Endothelial cell of umbilical vein (primary cell): ENCODE measurements around the gene CYFIP2. TPM values are rescaled to one million over a fixed set of nuclear protein-coding genes. Genes with fewer than 3 reads are reported as not detected.

ENCODE experiments used
- Bru-seq: library from RNA; stranded (reverse); fragments of 400-500 nt; gene quantifications from one replicate; lab custom pipeline; 2021; lab: Mats Ljungman, UMichigan
- BruChase-seq, 2 experiments: library from RNA; stranded (reverse); fragments of 400-500 nt; gene quantifications; one replicate each; lab custom pipeline; 2021; lab: Mats Ljungman, UMichigan
- BruUV-seq: library from RNA; stranded (reverse); fragments of 400-500 nt; replicated peaks from 2 replicates; lab custom pipeline; 2021; lab: Mats Ljungman, UMichigan
- CTCF ChIA-PET: fragments of 300-600, 350-600 bp; sonication (Branson Sonifier 250); formaldehyde crosslinking; loops from one replicate; lab custom pipeline; 2021; ENCODE audit warnings: antibody characterized with exemption, inconsistent platforms; lab: Charles Lee
- POLR2A ChIA-PET: fragments of 300-600, 350-600 bp; sonication (Branson Sonifier 250); formaldehyde crosslinking; loops from one replicate; lab custom pipeline; 2021; ENCODE audit warnings: antibody characterized with exemption, inconsistent platforms; lab: Charles Lee
- DNase-seq: peaks from one replicate; pipeline ENCODE4 v3.0.0-alpha.2; 2011; ENCODE audit warnings: low read depth, low spot score
- FAIRE-seq: peaks from 2 replicates; lab custom pipeline; 2011; peaks lifted over from hg19 to GRCh38; lab: Jason Lieb, UNC
- H2AFZ ChIP-seq: 2 replicates; pipeline ENCODE4 v1.6.0; 2012; ENCODE audit warnings: low read depth, low read length, control low read depth, inconsistent platforms
- H3K27ac ChIP-seq: 2 replicates; pipeline ENCODE4 v1.5.1; 2011; ENCODE audit warnings: low read depth, mild to moderate bottlenecking, control low read depth, low read length, moderate library complexity; ENCODE audit not compliant: insufficient read depth
- H3K27me3 ChIP-seq, 2 experiments: 2 replicates each; pipeline versions ENCODE4 v1.6.0 to v1.6.1; 2011; ENCODE audit warnings: low read length in 2 of 2, mixed read lengths in 1 of 2; ENCODE audit not compliant: control insufficient read depth in 2 of 2, insufficient read depth in 2 of 2
- H3K36me3 ChIP-seq, 2 experiments: 2 replicates in 1 of 2; 3 replicates in 1 of 2; pipeline ENCODE4 v1.5.1; 2011; ENCODE audit warnings: low read length in 2 of 2, mild to moderate bottlenecking in 1 of 2, moderate library complexity in 1 of 2; ENCODE audit not compliant: control insufficient read depth in 2 of 2, insufficient read depth in 2 of 2; ENCODE audit errors: extremely low read depth in 1 of 2
- H3K4me1 ChIP-seq: 3 replicates; pipeline ENCODE4 v1.5.1; 2011; ENCODE audit warnings: mild to moderate bottlenecking, low read length; ENCODE audit not compliant: control insufficient read depth, insufficient read depth; ENCODE audit errors: extremely low read depth
- H3K4me2 ChIP-seq: 2 replicates; pipeline ENCODE4 v1.6.1; 2011; ENCODE audit warnings: low read length, control low read depth, mixed read lengths; ENCODE audit not compliant: insufficient read depth
- H3K4me3 ChIP-seq, 3 experiments: fragments of 200-600 bp in 1 of 3; sonication (generic), shearing (Covaris generic) in 1 of 3; replicated peaks in 1 of 3; 2 replicates each; pipeline ENCODE4 v1.5.1; 2011 to 2016; ENCODE audit warnings: control low read depth in 3 of 3, low read length in 3 of 3, mild to moderate bottlenecking in 2 of 3, inconsistent platforms in 1 of 3, low read depth in 1 of 3, moderate library complexity in 1 of 3; ENCODE audit not compliant: insufficient read depth in 1 of 3
- H3K79me2 ChIP-seq: 2 replicates; pipeline ENCODE4 v1.6.0; 2012; ENCODE audit warnings: low read length, inconsistent platforms; ENCODE audit not compliant: control insufficient read depth, insufficient read depth
- H3K9ac ChIP-seq: replicated peaks from 2 replicates; pipeline ENCODE3; 2011; ENCODE audit warnings: low read length, control low read depth; ENCODE audit not compliant: insufficient read depth; ENCODE audit errors: extremely low read depth
- H3K9me1 ChIP-seq: replicated peaks from 3 replicates; pipeline ENCODE4 v1.6.0; 2011; ENCODE audit warnings: mild to moderate bottlenecking, low read length; ENCODE audit not compliant: control insufficient read depth, insufficient read depth; ENCODE audit errors: extremely low read depth
- H3K9me3 ChIP-seq: replicated peaks from 2 replicates; pipeline ENCODE4 v1.5.1; 2012; ENCODE audit warnings: low read length, inconsistent platforms; ENCODE audit not compliant: control insufficient read depth, insufficient read depth
- H4K20me1 ChIP-seq: replicated peaks from 2 replicates; pipeline ENCODE3; 2011; ENCODE audit warnings: mild to moderate bottlenecking, low read length; ENCODE audit not compliant: control insufficient read depth, insufficient read depth; ENCODE audit errors: extremely low read depth
- EZH2 ChIP-seq: IDR thresholded peaks from 2 replicates; pipeline ENCODE4 v1.6.1; 2012; ENCODE audit warnings: borderline replicate concordance, low read depth, mild to moderate bottlenecking, moderate library complexity, low read length, inconsistent platforms; ENCODE audit not compliant: severe bottlenecking
- FOS ChIP-seq: IDR thresholded peaks from 2 replicates; pipeline ENCODE4 v1.6.1; 2011; ENCODE audit warnings: mild to moderate bottlenecking, low read length, moderate library complexity, borderline replicate concordance; ENCODE audit not compliant: insufficient read depth
- GATA2 ChIP-seq: IDR thresholded peaks from 2 replicates; pipeline ENCODE4 v1.7.0; 2011; ENCODE audit warnings: low read depth, mild to moderate bottlenecking, moderate library complexity, mixed read lengths, low read length; ENCODE audit not compliant: insufficient read length, insufficient read depth
- JUN ChIP-seq: IDR thresholded peaks from 2 replicates; pipeline ENCODE4 v1.6.1; 2011; ENCODE audit warnings: borderline replicate concordance, low read depth; ENCODE audit not compliant: insufficient read length, insufficient read depth
- MYC ChIP-seq: IDR thresholded peaks from one replicate; pipeline ENCODE4 v1.6.1; 2011; ENCODE audit warnings: mild to moderate bottlenecking, low read depth, low read length
- POLR2A ChIP-seq: IDR thresholded peaks from 2 replicates; pipeline ENCODE4 v1.6.1; 2012; ENCODE audit warnings: low read depth, mild to moderate bottlenecking, control low read depth, low read length
- POLR2AphosphoS5 ChIP-seq: IDR thresholded peaks from 2 replicates; pipeline ENCODE4 v1.6.1; 2012; ENCODE audit warnings: low read depth, mild to moderate bottlenecking, control low read depth, low read length, moderate library complexity; ENCODE audit not compliant: insufficient read depth
- dilution Hi-C: fragments of 300-500 bp; cut with MboI; formaldehyde crosslinking; loops from one replicate; pipeline ENCODE4 v1.15.0; 2019; ENCODE audit warnings: low sequenced_read_pairs; ENCODE audit not compliant: extremely low pct_ligation_motif_present
- intact Hi-C: fragments of 100-400 bp; cut with micrococcal nuclease; formaldehyde crosslinking; loops from one replicate; pipeline ENCODE4 v1.10.0; 2022
- long read RNA-seq: library from polyadenylated mRNA; stranded (forward); transcript quantifications from one replicate; pipeline ENCODE4 v2.0.0, GENCODE V29; 2021
- polyA minus RNA-seq, 3 experiments: library from RNA; depleted of rRNA, polyadenylated mRNA; stranded (reverse); fragments of >200 nt; gene quantifications; 1 replicate in 1 of 3; 2 replicates in 2 of 3; pipeline ENCODE4 v1.2.3, GENCODE V29; 2011
- polyA plus RNA-seq, 4 experiments: library from polyadenylated mRNA; depleted of rRNA in 3 of 4; stranded (reverse) in 3 of 4; unstranded in 1 of 4; fragments of >200 nt; gene quantifications; 2 replicates each; pipeline versions ENCODE4 v1.2.1 to v1.2.3, GENCODE V29; 2011 to 2012; ENCODE audit warnings: missing spikeins in 1 of 4
- total RNA-seq: library from RNA; stranded (reverse); gene quantifications from 2 replicates; pipeline ENCODE4 v1.2.3, GENCODE V29; 2021
- TF ChIP-seq, protein P1 (sequence below), 2 donors: IDR thresholded peaks; 1 replicate in 1 of 2; 2 replicates in 1 of 2; pipeline ENCODE4 v1.5.1; 2011; ENCODE audit warnings: low read length in 2 of 2, mild to moderate bottlenecking in 2 of 2, moderate library complexity in 2 of 2, control low read depth in 1 of 2, inconsistent platforms in 1 of 2, low read depth in 1 of 2; ENCODE audit not compliant: insufficient read depth in 1 of 2; ENCODE audit errors: extremely low read depth in 1 of 2
- TF ChIP-seq, protein P2 (sequence below): IDR thresholded peaks from 2 replicates; pipeline ENCODE4 v1.6.1; 2011; ENCODE audit not compliant: insufficient read depth, insufficient read length

Gene CYFIP2
- total RNA-seq (22.2 and 22.4 TPM in 2 replicates), polyA plus RNA-seq (9.1 and 9.2 TPM in 2 replicates), polyA minus RNA-seq (19.2 and 20.7 TPM in 2 replicates), Bru-seq, nascent RNA (percentile 45 among the genes with signal in this experiment), BruChase-seq, experiment 1, labeled RNA remaining after a 6-hour chase (percentile 50 among the genes with signal in this experiment), BruChase-seq, experiment 2, labeled RNA remaining after a 2-hour chase (percentile 44 among the genes with signal in this experiment)
- 7.0 and 9.2 TPM in 2 replicates for polyA plus RNA-seq (2011; cell fraction: cytosol; rRNA removed)
- polyA plus RNA-seq (2011; cell fraction: nucleus; rRNA removed) = 15.0 and 19.2 TPM in 2 replicates
- polyA plus RNA-seq (2012) = 15.9 and 22.9 TPM in 2 replicates
- 4.2 TPM for polyA minus RNA-seq (2011; cell fraction: cytosol; rRNA and poly(A)+ RNA removed)
- polyA minus RNA-seq (2011; cell fraction: nucleus; rRNA and poly(A)+ RNA removed) = 18.1 and 23.1 TPM in 2 replicates
- long read RNA-seq, full-length matches to known transcripts = 11 of 18 reads
- long read RNA-seq, partial matches to known transcripts = 3 of 18 reads
- long read RNA-seq, other reads (novel, unspliced or antisense) = 4 of 18 reads

DNA sequence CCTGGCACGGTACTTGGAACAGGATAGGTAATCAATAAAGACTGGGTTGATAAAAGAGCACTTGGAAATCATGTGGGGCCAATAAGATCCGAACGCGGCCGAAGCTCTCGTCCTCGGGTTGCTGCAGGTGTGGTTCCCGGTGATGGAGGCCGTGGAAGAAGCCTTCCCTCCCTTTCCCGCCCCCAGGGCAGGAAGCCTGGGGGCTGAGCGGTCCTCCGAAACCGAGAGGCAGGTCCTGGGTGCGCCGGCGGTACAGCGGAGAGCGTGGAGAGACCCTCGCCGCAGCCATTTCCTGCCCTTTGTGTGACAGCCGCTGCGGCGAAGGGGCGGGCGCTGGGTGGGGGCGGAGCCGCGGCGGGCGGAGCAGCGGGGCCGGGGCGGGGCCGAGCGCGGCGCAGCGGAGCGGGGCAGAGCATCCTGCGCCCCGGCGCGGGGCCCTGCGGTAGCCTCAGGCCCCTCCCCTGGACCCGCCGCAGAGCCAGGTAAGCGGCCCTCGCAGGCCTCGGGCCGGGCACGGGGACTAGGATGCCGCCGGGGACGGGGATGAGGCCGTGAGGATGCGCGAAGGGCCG, at the start of gene CYFIP2:
CYFIP2 (plus strand) TSS at position 410 of the 572 bp plus-strand sequence. CDS start 19,239 bp downstream, outside the sequence.
- H2AFZ ChIP-seq = peak within 1 kb of the TSS; percentile 99
- DNase-seq (peak; percentile 30), FAIRE-seq (no peak)
- peaks cover 8 to 10% of the 10 kb centered on the region in 2 experiments for H3K27me3 ChIP-seq
- no peak within 1 kb of the TSS for H3K9ac ChIP-seq
- ChIA-PET CTCF (interaction anchor here (1.6 to 3.9 kb wide), 2 partner anchors 12 to 16 kb away, joined by 3 to 24 read pairs; no protein-coding TSS in a partner anchor), POLR2A (no interaction called here)
- H3K9me1 ChIP-seq = no peaks in the 10 kb centered on the region
- no peaks in the 10 kb centered on the region for H3K9me3 ChIP-seq
- dilution Hi-C loops = no loop called here
- H4K20me1 ChIP-seq = no peaks in the 10 kb centered on the region
- H3K4me2 ChIP-seq = peak within 1 kb of the TSS; percentile 82
- no peak for TF ChIP-seq EZH2
- no peak for TF ChIP-seq FOS
- no peak for TF ChIP-seq GATA2
- TF ChIP-seq POLR2AphosphoS5 = no peak
- TF ChIP-seq MYC = no peak
- TF ChIP-seq, protein P1, sequence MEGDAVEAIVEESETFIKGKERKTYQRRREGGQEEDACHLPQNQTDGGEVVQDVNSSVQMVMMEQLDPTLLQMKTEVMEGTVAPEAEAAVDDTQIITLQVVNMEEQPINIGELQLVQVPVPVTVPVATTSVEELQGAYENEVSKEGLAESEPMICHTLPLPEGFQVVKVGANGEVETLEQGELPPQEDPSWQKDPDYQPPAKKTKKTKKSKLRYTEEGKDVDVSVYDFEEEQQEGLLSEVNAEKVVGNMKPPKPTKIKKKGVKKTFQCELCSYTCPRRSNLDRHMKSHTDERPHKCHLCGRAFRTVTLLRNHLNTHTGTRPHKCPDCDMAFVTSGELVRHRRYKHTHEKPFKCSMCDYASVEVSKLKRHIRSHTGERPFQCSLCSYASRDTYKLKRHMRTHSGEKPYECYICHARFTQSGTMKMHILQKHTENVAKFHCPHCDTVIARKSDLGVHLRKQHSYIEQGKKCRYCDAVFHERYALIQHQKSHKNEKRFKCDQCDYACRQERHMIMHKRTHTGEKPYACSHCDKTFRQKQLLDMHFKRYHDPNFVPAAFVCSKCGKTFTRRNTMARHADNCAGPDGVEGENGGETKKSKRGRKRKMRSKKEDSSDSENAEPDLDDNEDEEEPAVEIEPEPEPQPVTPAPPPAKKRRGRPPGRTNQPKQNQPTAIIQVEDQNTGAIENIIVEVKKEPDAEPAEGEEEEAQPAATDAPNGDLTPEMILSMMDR (IDR thresholded peaks at IDR 0.05; ENCODE audit: extremely low read depth in 1 of 2, insufficient read depth in 1 of 2, low read depth in 1 of 2, low read length in 2 of 2) = no peak
- no peak for TF ChIP-seq POLR2A
- no peak for TF ChIP-seq JUN
- TF ChIP-seq, protein P2, sequence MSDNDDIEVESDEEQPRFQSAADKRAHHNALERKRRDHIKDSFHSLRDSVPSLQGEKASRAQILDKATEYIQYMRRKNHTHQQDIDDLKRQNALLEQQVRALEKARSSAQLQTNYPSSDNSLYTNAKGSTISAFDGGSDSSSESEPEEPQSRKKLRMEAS = no peak
- intact Hi-C loops = loop anchor here (5.0 kb wide), 1 partner anchor 123 kb away; the partner anchor contains the start of gene MED7
- peak within 1 kb of the TSS; percentile 50 to 60 (median 58) for H3K4me3 ChIP-seq
- no peaks in the 10 kb centered on the region for H3K79me2 ChIP-seq
- no peak within 1 kb of the TSS for H3K27ac ChIP-seq
- no TSS peak for BruUV-seq
- peaks cover 4% of the 10 kb centered on the region for H3K4me1 ChIP-seq
- no peaks in the 10 kb centered on the region for H3K36me3 ChIP-seq
